AG04449 (cell line): ENCODE results near the gene TXNDC11.

Experiments used
- CTCF ChIA-PET: fragments of 350-600 bp; formaldehyde crosslinking; extraction: SDS; loops from one replicate; lab custom pipeline; 2021; ENCODE audit warnings: antibody characterized with exemption; lab: Yijun Ruan, JAX
- POLR2A ChIA-PET: fragments of 400-600, 350-600 bp; formaldehyde crosslinking; extraction: SDS; loops from one replicate; lab custom pipeline; 2020; ENCODE audit warnings: antibody characterized with exemption, inconsistent platforms; lab: Yijun Ruan, JAX
- DNase-seq: peaks from one replicate; pipeline ENCODE4 v3.0.0-alpha.2; 2010; ENCODE audit warnings: low read depth, low spot score
- H3K4me3 ChIP-seq: 2 replicates; pipeline ENCODE4 v1.5.1; 2011; ENCODE audit warnings: low read depth, mild to moderate bottlenecking, control low read depth, low read length
- CTCF ChIP-seq: IDR thresholded peaks from one replicate; pipeline ENCODE4 v1.5.1; 2011; ENCODE audit warnings: mild to moderate bottlenecking, moderate library complexity, low read length, control low read depth, inconsistent platforms; ENCODE audit not compliant: insufficient read depth; ENCODE audit errors: missing control alignments

TXNDC11 gene

GRCh38 chr16:11674818-11675560 is 67.7 kb downstream of the TXNDC11 start:
- CTCF ChIA-PET = interaction anchor here (1.2 kb wide), 1 partner anchor 279 kb away, joined by 4 read pairs; no protein-coding TSS in a partner anchor
- no peak overlapping the region for H3K4me3 ChIP-seq
- no peak for TF ChIP-seq CTCF
- POLR2A ChIA-PET = no interaction called here
- no peak for DNase-seq

- POLR2A ChIA-PET = no interaction called here
- CTCF ChIA-PET = interaction anchor here (1.2 kb wide), 1 partner anchor 278 kb away, joined by 4 read pairs; no protein-coding TSS in a partner anchor
- no peak overlapping the region for H3K4me3 ChIP-seq
- TF ChIP-seq CTCF = no peak
- no peak for DNase-seq
Observed at GRCh38 chr16:11674001-11674817, 68.4 kb downstream of the TXNDC11 start.

DNA sequence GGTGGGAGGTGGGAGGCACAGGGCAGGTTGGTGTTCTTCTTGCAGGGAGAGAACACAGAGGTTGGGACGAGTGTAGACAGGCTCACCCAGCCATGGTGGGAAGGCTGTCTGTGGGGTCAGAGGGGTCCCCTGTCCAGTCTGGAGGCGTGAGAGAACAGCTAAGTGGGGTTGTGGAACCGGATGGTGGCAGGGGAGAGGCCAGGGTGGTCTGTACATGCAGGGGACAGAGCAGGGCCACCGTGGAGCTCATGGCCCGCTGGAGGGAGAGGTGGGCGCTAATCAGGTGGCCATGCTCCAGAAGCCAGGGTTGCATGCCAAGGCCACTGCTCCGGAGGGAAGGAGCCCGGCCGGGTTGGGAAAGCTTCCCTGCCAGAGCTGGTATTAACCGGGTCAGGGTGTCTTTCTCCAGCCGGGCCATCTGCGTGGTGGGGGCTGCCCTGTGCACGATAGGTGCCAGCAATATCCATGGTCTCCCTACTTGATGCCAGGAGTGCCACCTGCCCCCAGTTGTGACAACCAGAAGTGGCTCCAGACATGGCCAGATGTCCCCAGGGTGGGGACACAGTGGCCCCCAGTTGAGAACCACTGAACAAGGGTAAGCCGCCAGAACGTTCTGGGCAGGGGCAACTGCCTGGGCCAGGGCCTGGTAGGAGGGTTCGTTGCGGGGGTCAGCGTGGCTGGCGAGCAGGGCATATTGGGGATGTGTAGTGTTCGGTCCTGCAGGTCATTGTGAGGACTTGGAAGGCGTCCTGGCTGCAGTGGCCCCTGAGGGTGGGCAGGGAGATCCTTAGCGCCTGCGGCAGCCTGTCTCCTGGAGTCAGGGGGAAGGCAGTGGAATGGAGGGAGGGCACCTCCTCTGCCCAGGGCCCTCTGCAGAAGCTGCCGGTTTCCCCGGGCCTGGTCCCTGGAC is 69.3 kb downstream of the TXNDC11 start:
- POLR2A ChIA-PET = no interaction called here
- DNase-seq = no peak
- no peak for TF ChIP-seq CTCF
- H3K4me3 ChIP-seq = no peak overlapping the region
- CTCF ChIA-PET = interaction anchor here (0.6 to 1.2 kb wide), 4 partner anchors 31 to 277 kb away, joined by 3 to 4 read pairs (median 3); no protein-coding TSS in a partner anchor

DNA sequence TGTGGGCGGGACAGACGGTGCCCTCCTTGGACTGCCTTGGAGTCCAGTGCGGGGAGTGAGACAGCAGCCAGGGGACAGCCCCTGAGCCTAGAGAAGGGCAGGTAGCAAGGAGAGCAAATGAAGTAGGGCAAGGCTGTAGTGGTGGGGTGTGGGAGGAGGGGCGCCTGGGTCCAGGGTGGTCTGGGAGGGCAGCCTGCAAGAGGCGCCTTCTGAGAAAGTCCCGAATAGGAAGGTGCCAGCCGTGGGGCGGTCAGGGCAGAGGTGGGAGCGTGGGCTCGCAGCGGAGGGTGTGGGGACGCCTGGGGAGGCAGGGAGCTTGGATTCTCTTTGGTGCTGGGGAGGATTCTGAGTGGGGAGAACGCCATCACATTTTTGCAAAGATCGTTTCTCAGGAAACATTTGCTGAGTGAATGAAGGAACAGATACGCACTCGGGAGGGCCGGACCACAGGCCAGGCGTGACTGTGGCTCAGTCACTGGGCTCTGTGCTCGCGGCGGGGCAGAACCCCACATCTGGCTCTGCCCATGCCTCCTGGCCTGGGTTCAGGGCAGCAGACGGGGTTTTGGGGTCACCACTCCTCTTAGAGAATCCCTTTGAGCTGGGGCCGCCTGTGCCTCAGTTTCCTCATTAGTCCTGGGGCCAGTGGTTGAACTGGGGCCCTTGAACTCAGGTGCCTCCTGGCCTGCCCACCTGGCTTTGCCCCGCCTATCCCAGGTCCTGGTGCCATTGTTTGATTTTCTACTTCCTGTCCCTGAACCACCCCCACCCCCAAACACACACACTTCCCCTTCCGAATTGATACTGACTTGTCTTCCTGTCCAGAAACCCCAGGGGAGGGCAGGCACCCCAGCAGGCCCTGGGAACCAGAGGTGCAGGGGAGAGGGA is 70.2 kb downstream of the TXNDC11 start:
- POLR2A ChIA-PET = no interaction called here
- no peak for DNase-seq
- no peak overlapping the region for H3K4me3 ChIP-seq
- CTCF ChIA-PET = interaction anchor here (0.6 to 1.0 kb wide), 3 partner anchors 30 to 266 kb away, joined by 3 read pairs; no protein-coding TSS in a partner anchor
- no peak for TF ChIP-seq CTCF

DNA sequence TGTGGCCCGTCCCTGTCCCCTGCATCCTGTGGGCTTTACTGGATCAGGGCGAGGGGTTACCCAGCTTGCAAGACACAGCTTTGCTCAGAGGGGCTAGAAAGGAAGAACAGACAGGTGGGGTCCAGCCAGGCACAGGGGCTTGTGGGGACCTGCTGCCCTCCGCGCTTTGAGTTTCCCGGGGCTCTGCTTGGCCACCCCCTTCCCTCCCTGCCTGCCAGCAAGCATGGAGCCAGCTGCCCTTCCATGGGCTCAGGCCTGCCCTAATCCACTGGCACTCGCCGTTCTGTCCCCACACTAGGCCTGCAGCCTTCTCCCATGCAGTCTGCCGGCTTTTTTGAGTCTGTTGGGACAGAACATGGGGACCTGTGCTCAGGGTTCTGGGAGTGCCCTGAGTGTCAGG is 71.0 kb downstream of the TXNDC11 start:
- TF ChIP-seq CTCF = no peak
- no peak overlapping the region for H3K4me3 ChIP-seq
- POLR2A ChIA-PET = no interaction called here
- CTCF ChIA-PET = no interaction called here
- DNase-seq = no peak
